HepG2 (cell line): ENCODE results near the gene ARHGEF40. TPM values are rescaled to one million over a fixed set of nuclear protein-coding genes. Genes with fewer than 3 reads are reported as not detected.

Source experiments
- AHDC1 ChIP-seq: sonication (generic); formaldehyde crosslinking; IDR thresholded peaks from 2 replicates; pipeline ENCODE4 v1.5.1; 2020; ENCODE audit warnings: mild to moderate bottlenecking, missing genetic modification reagents, borderline replicate concordance
- EHMT2 ChIP-seq: fragments of 200-600 bp; sonication (generic); IDR thresholded peaks from 2 replicates; pipeline ENCODE4 v1.7.0; 2017; ENCODE audit warnings: antibody characterized with exemption, low read depth, low read length, borderline replicate concordance
- ELF1 ChIP-seq: sonication (generic); formaldehyde crosslinking; IDR thresholded peaks from 2 replicates; pipeline ENCODE4 v1.4.0; 2020; ENCODE audit warnings: missing genetic modification reagents
- ERF ChIP-seq: IDR thresholded peaks from 2 replicates; pipeline ENCODE4 v1.6.1; 2018; ENCODE audit warnings: missing biosample characterization, missing genetic modification reagents
- GABPA ChIP-seq, 2 experiments: IDR thresholded peaks; 2 replicates each; pipeline ENCODE4 v1.6.1; 2011 to 2016; ENCODE audit warnings: low read depth in 2 of 2, low read length in 1 of 2, missing biosample characterization in 1 of 2, missing genetic modification characterization in 1 of 2
- HIVEP1 ChIP-seq: sonication (generic); formaldehyde crosslinking; IDR thresholded peaks from 2 replicates; pipeline ENCODE4 v1.4.0; 2020; ENCODE audit warnings: mild to moderate bottlenecking, missing genetic modification reagents
- HMG20B ChIP-seq: conservative IDR thresholded peaks from 2 replicates; pipeline ENCODE4 v1.6.1; 2016; ENCODE audit warnings: missing genetic modification reagents, missing compliant biosample characterization
- HMGXB4 ChIP-seq, 2 experiments: sonication (generic) in 1 of 2; formaldehyde crosslinking in 1 of 2; IDR thresholded peaks; 2 replicates each; pipeline versions ENCODE4 v1.4.0 to v1.6.1; 2018 to 2020; ENCODE audit warnings: missing genetic modification reagents in 2 of 2, borderline replicate concordance in 1 of 2, low read depth in 1 of 2, mild to moderate bottlenecking in 1 of 2, missing biosample characterization in 1 of 2
- RXRB ChIP-seq: IDR thresholded peaks from 2 replicates; pipeline ENCODE4 v1.6.1; 2016; ENCODE audit warnings: borderline replicate concordance, missing genetic modification reagents, missing compliant biosample characterization
- SETDB1 ChIP-seq: sonication (generic); formaldehyde crosslinking; IDR thresholded peaks from 2 replicates; pipeline ENCODE4 v1.5.1; 2020; ENCODE audit warnings: missing genetic modification reagents, mild to moderate bottlenecking, borderline replicate concordance
- THYN1 ChIP-seq: sonication (generic); formaldehyde crosslinking; IDR thresholded peaks from 2 replicates; pipeline ENCODE4 v1.8.1; 2023; ENCODE audit warnings: low read depth, mild to moderate bottlenecking, moderate library complexity, missing genetic modification reagents, borderline replicate concordance
- ZFP1 ChIP-seq: IDR thresholded peaks from 2 replicates; pipeline ENCODE4 v1.6.1; 2016
- ZGPAT ChIP-seq: IDR thresholded peaks from 2 replicates; pipeline ENCODE4 v1.6.1; 2016; ENCODE audit warnings: mild to moderate bottlenecking
- ZMYM3 ChIP-seq: sonication (generic); formaldehyde crosslinking; IDR thresholded peaks from 2 replicates; pipeline ENCODE4 v1.5.1; 2020; ENCODE audit warnings: mild to moderate bottlenecking, missing genetic modification reagents
- ZNF292 ChIP-seq: sonication (generic); formaldehyde crosslinking; IDR thresholded peaks from 2 replicates; pipeline ENCODE4 v1.8.1; 2022; ENCODE audit warnings: mild to moderate bottlenecking, low read depth, missing genetic modification reagents, borderline replicate concordance
- ZNF816 ChIP-seq: sonication (generic); formaldehyde crosslinking; IDR thresholded peaks from 2 replicates; pipeline ENCODE4 v1.8.0; 2022; ENCODE audit warnings: missing genetic modification reagents, mild to moderate bottlenecking, borderline replicate concordance
- polyA plus RNA-seq, 8 experiments: library from polyadenylated mRNA; depleted of rRNA in 3 of 8; stranded (reverse) in 7 of 8; unstranded in 1 of 8; fragments of >200 nt; fragmentation: Illumina TruSeq in 4 of 8; extraction: Trizol in 4 of 8; gene quantifications; 2 replicates each; pipeline versions ENCODE4 v1.2.1 to v1.2.3, GENCODE V29; 2011 to 2016; ENCODE audit warnings: low read depth in 4 of 8, missing spikeins in 1 of 8, mixed read lengths in 1 of 8; ENCODE audit not compliant: insufficient read depth in 1 of 8
- total RNA-seq, 5 experiments: library from RNA; depleted of rRNA; stranded (reverse); fragments of >200 nt; fragmentation: Illumina TruSeq; extraction: Trizol; gene quantifications; 2 replicates each; pipeline ENCODE4 v1.2.3, GENCODE V29; 2016; ENCODE audit warnings: low read depth in 1 of 5

Gene ARHGEF40
- total and polyA plus RNA-seq, 2 of the 13 experiments (the other 11 are each of a cell fraction or from before 2014, with no cell fraction given) = 28.1 to 78.1 TPM

- TF ChIP-seq ZFP1 (CRISPR knock-in tag) = peak; percentile 53; the same call in 1 of the 2 replicates
- peak; percentile 94 for TF ChIP-seq EHMT2
- 0 out of 2 replicates have a peak, but pooled peaks have one; percentile 39 for TF ChIP-seq ELF1 (CRISPR knock-in tag)
- TF ChIP-seq ERF (CRISPR knock-in tag) = peak; percentile 43; the same call in 1 of the 2 replicates
- no peak for TF ChIP-seq GABPA (IDR thresholded peaks at IDR 0.05; ENCODE audit: low read depth, low read length)
- peak; percentile 49; the same call in 1 of the 2 replicates for TF ChIP-seq GABPA (CRISPR knock-in tag; IDR thresholded peaks at IDR 0.05; ENCODE audit: low read depth)
- no peak for TF ChIP-seq SETDB1
- peak; percentile 65 for TF ChIP-seq ZGPAT (CRISPR knock-in tag)
- peak; percentile 42; the same call in 1 of the 2 replicates for TF ChIP-seq HIVEP1 (CRISPR knock-in tag)
- peak; percentile 61; the same call in 1 of the 2 replicates for TF ChIP-seq AHDC1 (CRISPR knock-in tag)
- TF ChIP-seq ZNF292 (CRISPR knock-in tag) = peak; percentile 50; the same call in 1 of the 2 replicates
- TF ChIP-seq ZNF816 (CRISPR knock-in tag) = 0 out of 2 replicates have a peak, but pooled peaks have one; percentile 49
- peak; percentile 99 for TF ChIP-seq RXRB (CRISPR knock-in tag)
- TF ChIP-seq HMG20B (CRISPR knock-in tag) = no peak
- no peak for TF ChIP-seq THYN1 (CRISPR knock-in tag)
- TF ChIP-seq ZMYM3 (CRISPR knock-in tag) = peak; percentile 86
- peak in 1 of 2 experiments; percentile 38; a peak in 1 of 4 replicates for TF ChIP-seq HMGXB4 (CRISPR knock-in tag; IDR thresholded peaks at IDR 0.05; ENCODE audit: borderline replicate concordance in 1 of 2, low read depth in 1 of 2)
Measured at GRCh38 chr14:21043974-21044618, 26.0 kb upstream of the ARHGEF40 start (continued).
